CD14-positive monocyte (primary cell): ENCODE measurements around the gene CNPY3. TPM values are rescaled to one million over a fixed set of nuclear protein-coding genes. Genes with fewer than 3 reads are reported as not detected.

Source experiments
- DNase-seq, 3 donors: peaks; one replicate each; pipeline ENCODE4 v3.0.0-alpha.2; 2011 to 2022
- H2AFZ ChIP-seq: 2 replicates; pipeline ENCODE4 v1.6.0; 2012; ENCODE audit warnings: mild to moderate bottlenecking, low read depth, low read length, inconsistent platforms; ENCODE audit not compliant: insufficient read depth, poor library complexity, severe bottlenecking
- H3K27ac ChIP-seq, 2 donors: 1 replicate in 1 of 2; 2 replicates in 1 of 2; pipeline ENCODE4 v1.5.1; 2012 to 2013; ENCODE audit warnings: low read length in 2 of 2, control low read depth in 1 of 2, inconsistent platforms in 1 of 2, low read depth in 1 of 2, mild to moderate bottlenecking in 1 of 2
- H3K27me3 ChIP-seq, 2 donors: one replicate each; pipeline versions ENCODE4 v1.6.0 to v1.6.1; 2011 to 2013; ENCODE audit warnings: low read length in 2 of 2; ENCODE audit not compliant: control insufficient read depth in 2 of 2, insufficient read depth in 2 of 2
- H3K36me3 ChIP-seq, 2 donors: replicated peaks in 1 of 2; 1 replicate in 1 of 2; 2 replicates in 1 of 2; pipeline versions ENCODE4 v1.5.1 to v1.6.1; 2012 to 2013; ENCODE audit warnings: low read length in 2 of 2, control low read depth in 1 of 2, inconsistent platforms in 1 of 2, mild to moderate bottlenecking in 1 of 2; ENCODE audit not compliant: insufficient read depth in 2 of 2, control insufficient read depth in 1 of 2
- H3K4me1 ChIP-seq, 2 donors: 1 replicate in 1 of 2; 2 replicates in 1 of 2; pipeline versions ENCODE4 v1.5.1 to v1.6.1; 2012 to 2013; ENCODE audit warnings: low read length in 2 of 2, control low read depth in 1 of 2, inconsistent platforms in 1 of 2, mild to moderate bottlenecking in 1 of 2, moderate library complexity in 1 of 2; ENCODE audit not compliant: insufficient read depth in 2 of 2, control insufficient read depth in 1 of 2
- H3K4me2 ChIP-seq: replicated peaks from 2 replicates; pipeline ENCODE3; 2012; ENCODE audit warnings: low read length, moderate library complexity, mild to moderate bottlenecking; ENCODE audit not compliant: poor library complexity, severe bottlenecking; ENCODE audit errors: extremely low read depth
- H3K4me3 ChIP-seq, 3 experiments: fragments of 200-600 bp in 1 of 3; sonication (generic) in 1 of 3; replicated peaks in 1 of 3; 1 replicate in 2 of 3; 2 replicates in 1 of 3; pipeline ENCODE4 v1.5.1; 2011 to 2013; ENCODE audit warnings: low read length in 3 of 3, mild to moderate bottlenecking in 3 of 3, control low read depth in 2 of 3, low read depth in 2 of 3, inconsistent platforms in 1 of 3, moderate library complexity in 1 of 3
- H3K79me2 ChIP-seq: 2 replicates; pipeline ENCODE4 v1.6.0; 2012; ENCODE audit warnings: mild to moderate bottlenecking, control low read depth, inconsistent platforms, low read length, moderate library complexity; ENCODE audit not compliant: insufficient read depth
- H3K9ac ChIP-seq: 2 replicates; pipeline ENCODE4 v1.6.0; 2017; ENCODE audit warnings: low read length, mild to moderate bottlenecking; ENCODE audit not compliant: insufficient read depth, poor library complexity, severe bottlenecking
- H3K9me3 ChIP-seq, 2 donors: replicated peaks in 1 of 2; 1 replicate in 1 of 2; 2 replicates in 1 of 2; pipeline versions ENCODE4 v1.5.1 to v1.6.1; 2012 to 2013; ENCODE audit warnings: low read length in 2 of 2, control low read depth in 1 of 2; ENCODE audit not compliant: control insufficient read depth in 1 of 2, insufficient read depth in 1 of 2
- H4K20me1 ChIP-seq: 2 replicates; pipeline ENCODE4 v1.6.0; 2012; ENCODE audit warnings: mild to moderate bottlenecking, low read length, control low read depth, moderate library complexity; ENCODE audit not compliant: insufficient read depth
- H3K27ac Mint-ChIP-seq, 7 donors: one replicate each; pipeline ENCODE4 v1.8.0; 2020; ENCODE audit warnings: mild to moderate bottlenecking in 7 of 7, mixed read lengths in 7 of 7, moderate library complexity in 6 of 7, inconsistent platforms in 2 of 7
- H3K27me3 Mint-ChIP-seq, 3 donors: one replicate each; pipeline ENCODE4 v1.8.0; 2021 to 2022; ENCODE audit warnings: low read depth in 3 of 3, mild to moderate bottlenecking in 3 of 3, mixed read lengths in 3 of 3, moderate library complexity in 3 of 3, inconsistent platforms in 1 of 3
- H3K36me3 Mint-ChIP-seq, 2 donors: one replicate each; pipeline ENCODE4 v1.8.0; 2020; ENCODE audit warnings: mixed read lengths in 2 of 2, inconsistent platforms in 1 of 2, mild to moderate bottlenecking in 1 of 2
- H3K4me1 Mint-ChIP-seq: one replicate; pipeline ENCODE4 v1.8.0; 2020; ENCODE audit warnings: mild to moderate bottlenecking, mixed read lengths
- H3K4me3 Mint-ChIP-seq, 2 donors: one replicate each; pipeline ENCODE4 v1.8.0; 2020; ENCODE audit warnings: mild to moderate bottlenecking in 2 of 2, mixed read lengths in 2 of 2, moderate library complexity in 1 of 2
- H3K9me3 Mint-ChIP-seq, 7 donors: one replicate each; pipeline ENCODE4 v1.8.0; 2020 to 2022; ENCODE audit warnings: mixed read lengths in 7 of 7, mild to moderate bottlenecking in 6 of 7, moderate library complexity in 6 of 7, inconsistent platforms in 2 of 7
- WGBS: methylation state at CpG from one replicate; pipeline ENCODE4 v1.1.5; 2013; ENCODE audit warnings: missing lambda C conversion rate; ENCODE audit not compliant: insufficient coverage; 5-methylcytosine and 5-hydroxymethylcytosine counted together
- intact Hi-C, 2 donors: fragments of 100-400 bp; cut with micrococcal nuclease; formaldehyde crosslinking; loops; one replicate each; pipeline versions ENCODE4 v1.15.0 to v1.15.1; 2023
- polyA plus RNA-seq, 3 donors: library from polyadenylated mRNA; depleted of rRNA in 1 of 3; unstranded in 2 of 3; stranded (reverse) in 1 of 3; fragments of 300-500 nt in 2 of 3; fragments of >200 nt in 1 of 3; fragmentation: Illumina TruSeq in 2 of 3; gene quantifications; 1 replicate in 2 of 3; 2 replicates in 1 of 3; pipeline ENCODE4 v1.2.3, GENCODE V29; 2012 to 2021
- TF ChIP-seq, protein P1 (sequence below): fragments of 200-600 bp; IDR thresholded peaks from one replicate; pipeline ENCODE4 v1.8.0; 2022; ENCODE audit warnings: antibody characterized with exemption, mild to moderate bottlenecking

The CNPY3 gene
- polyA plus RNA-seq, 3 donors = 237 to 295 (median 262) TPM

DNA sequence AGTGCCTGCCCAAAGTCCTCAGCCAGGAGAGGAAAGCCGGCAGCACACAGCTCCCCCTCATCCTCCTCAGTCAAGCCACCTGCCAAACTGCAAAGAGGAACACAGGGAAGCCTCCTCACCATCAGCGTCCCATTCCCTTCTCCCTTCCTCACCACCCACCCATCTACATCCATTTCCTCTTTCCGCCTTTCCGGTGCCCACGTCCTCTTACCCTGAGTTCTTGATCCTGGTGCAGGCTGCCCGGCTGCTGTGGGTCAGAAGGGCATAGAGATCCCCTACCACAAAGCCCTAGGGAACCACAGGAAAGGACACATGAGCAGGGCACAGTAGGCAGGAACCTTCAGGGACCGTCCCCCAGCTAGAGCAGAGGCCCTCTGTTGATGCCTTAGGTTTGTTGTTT is 37.3 kb downstream of the CNPY3 start:
- Histone ChIP-seq H2AFZ (no peak overlapping the region), H3K9me3 (no peaks in the 10 kb centered on the region), H4K20me1 (peaks cover 8% of the 10 kb centered on the region), H3K79me2 (no peaks in the 10 kb centered on the region), H3K4me1 (peaks cover 2 to 6% of the 10 kb centered on the region in 2 donors), H3K4me2 (no peak overlapping the region), H3K27ac (no peak overlapping the region), H3K9ac (no peak overlapping the region), H3K4me3 (no peak overlapping the region), H3K36me3 (peaks cover 60 to 64% of the 10 kb centered on the region in 2 donors), H3K27me3 (peaks cover 0 to 5% of the 10 kb centered on the region in 2 donors)
- intact Hi-C loops = no loop called here
- peak overlapping the region in 2 of 7 donors; percentile 46 to 52 for H3K27ac Mint-ChIP-seq
- WGBS = 67% methylated on average over 4 of the region's 7 CpGs
- TF ChIP-seq, protein P1, sequence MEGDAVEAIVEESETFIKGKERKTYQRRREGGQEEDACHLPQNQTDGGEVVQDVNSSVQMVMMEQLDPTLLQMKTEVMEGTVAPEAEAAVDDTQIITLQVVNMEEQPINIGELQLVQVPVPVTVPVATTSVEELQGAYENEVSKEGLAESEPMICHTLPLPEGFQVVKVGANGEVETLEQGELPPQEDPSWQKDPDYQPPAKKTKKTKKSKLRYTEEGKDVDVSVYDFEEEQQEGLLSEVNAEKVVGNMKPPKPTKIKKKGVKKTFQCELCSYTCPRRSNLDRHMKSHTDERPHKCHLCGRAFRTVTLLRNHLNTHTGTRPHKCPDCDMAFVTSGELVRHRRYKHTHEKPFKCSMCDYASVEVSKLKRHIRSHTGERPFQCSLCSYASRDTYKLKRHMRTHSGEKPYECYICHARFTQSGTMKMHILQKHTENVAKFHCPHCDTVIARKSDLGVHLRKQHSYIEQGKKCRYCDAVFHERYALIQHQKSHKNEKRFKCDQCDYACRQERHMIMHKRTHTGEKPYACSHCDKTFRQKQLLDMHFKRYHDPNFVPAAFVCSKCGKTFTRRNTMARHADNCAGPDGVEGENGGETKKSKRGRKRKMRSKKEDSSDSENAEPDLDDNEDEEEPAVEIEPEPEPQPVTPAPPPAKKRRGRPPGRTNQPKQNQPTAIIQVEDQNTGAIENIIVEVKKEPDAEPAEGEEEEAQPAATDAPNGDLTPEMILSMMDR = no peak
- H3K27me3 Mint-ChIP-seq = peaks cover 2 to 4% (median 4%) of the 10 kb centered on the region in 3 donors
- peaks cover 0 to 2% (median 0%) of the 10 kb centered on the region in 7 donors for H3K9me3 Mint-ChIP-seq
- peaks cover 59 to 86% of the 10 kb centered on the region in 2 donors for H3K36me3 Mint-ChIP-seq
- DNase-seq = no peak
- H3K4me3 Mint-ChIP-seq = no peak overlapping the region
- H3K4me1 Mint-ChIP-seq = peaks cover 5% of the 10 kb centered on the region

DNA sequence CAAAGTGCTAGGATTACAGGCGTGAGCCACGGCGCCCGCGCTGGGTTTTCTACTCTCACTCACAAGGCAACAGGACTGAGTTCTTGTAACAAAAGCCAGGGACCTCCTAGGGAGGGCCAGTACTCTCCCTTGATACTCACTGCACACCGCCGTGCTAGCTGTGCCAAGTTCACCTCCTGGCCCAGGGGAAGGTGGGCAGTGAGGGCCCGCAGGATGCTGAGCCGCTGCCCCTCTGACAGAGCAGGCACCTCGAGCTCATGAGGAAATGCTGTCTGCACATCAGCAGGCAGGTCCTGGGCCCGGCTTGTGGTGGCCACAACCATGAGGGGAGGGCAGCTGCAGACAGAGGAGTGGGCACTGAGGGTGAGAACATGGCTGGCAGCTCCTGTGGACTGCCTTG is 37.9 kb downstream of the CNPY3 start:
- Histone ChIP-seq H3K36me3 (peaks cover 59 to 60% of the 10 kb centered on the region in 2 donors), H3K79me2 (no peaks in the 10 kb centered on the region), H3K27me3 (peaks cover 0 to 2% of the 10 kb centered on the region in 2 donors), H2AFZ (no peak overlapping the region), H4K20me1 (peaks cover 8% of the 10 kb centered on the region), H3K4me1 (peaks cover 7 to 10% of the 10 kb centered on the region in 2 donors), H3K4me2 (no peak overlapping the region), H3K27ac (no peak overlapping the region), H3K9me3 (no peaks in the 10 kb centered on the region), H3K9ac (no peak overlapping the region), H3K4me3 (no peak overlapping the region)
- Mint-ChIP-seq H3K27me3 (peaks cover 0 to 2% (median 0%) of the 10 kb centered on the region in 3 donors), H3K4me1 (peaks cover 10% of the 10 kb centered on the region), H3K9me3 (no peaks in the 10 kb centered on the region), H3K4me3 (no peak overlapping the region), H3K27ac (peak overlapping the region in 1 of 7 donors; percentile 32), H3K36me3 (peaks cover 53 to 79% of the 10 kb centered on the region in 2 donors)
- TF ChIP-seq, protein P1 = no peak
- 97% methylated on average over 11 of the region's 11 CpGs for WGBS
- DNase-seq = no peak
- intact Hi-C loops = no loop called here
